Fibroblast of the aortic adventitia (primary cell): Measurements from ENCODE around the gene AUTS2. TPM values are rescaled to one million over a fixed set of nuclear protein-coding genes. Genes with fewer than 3 reads are reported as not detected.

Experiments
- DNase-seq: peaks from one replicate; pipeline ENCODE4 v3.0.0-alpha.2; 2010; ENCODE audit warnings: low read depth
- H3K4me3 ChIP-seq: 2 replicates; pipeline ENCODE4 v1.5.1; 2011; ENCODE audit warnings: low read depth, mild to moderate bottlenecking, control low read depth, low read length, moderate library complexity
- CTCF ChIP-seq: IDR thresholded peaks from 2 replicates; pipeline ENCODE4 v1.5.1; 2011; ENCODE audit warnings: mild to moderate bottlenecking, low read length, control low read depth, inconsistent platforms; ENCODE audit not compliant: insufficient read depth
- total RNA-seq: library from RNA; depleted of rRNA; stranded (reverse); fragments of >200 nt; gene quantifications from 2 replicates; pipeline ENCODE4 v1.2.3, GENCODE V29; 2012; ENCODE audit warnings: low replicate concordance

Gene AUTS2
- total RNA-seq, 1 donor, result 10.7 TPM

GRCh38 chr7:69620650-69621049 lies 22.4 kb downstream of the AUTS2 start:
- DNase-seq, result no peak
- no peak for TF ChIP-seq CTCF
- no peak overlapping the region for H3K4me3 ChIP-seq

GRCh38 chr7:69622014-69622835 lies 23.9 kb downstream of the AUTS2 start:
- no peak overlapping the region for H3K4me3 ChIP-seq
- TF ChIP-seq CTCF, result no peak
- DNase-seq, result no peak

- no peak for TF ChIP-seq CTCF
- DNase-seq, result no peak
- no peak overlapping the region for H3K4me3 ChIP-seq
Observed at GRCh38 chr7:69622960-69623359, 24.7 kb downstream of the AUTS2 start.

- no peak for TF ChIP-seq CTCF
- no peak overlapping the region for H3K4me3 ChIP-seq
- DNase-seq, result no peak
Observed at GRCh38 chr7:69624435-69625230, 26.4 kb downstream of the AUTS2 start.

- no peak for TF ChIP-seq CTCF
- H3K4me3 ChIP-seq, result no peak overlapping the region
- no peak for DNase-seq
Observed at GRCh38 chr7:69625238-69625637, 27.0 kb downstream of the AUTS2 start.

- TF ChIP-seq CTCF, result no peak
- no peak for DNase-seq
- H3K4me3 ChIP-seq, result no peak overlapping the region
Observed at GRCh38 chr7:69625798-69626197, 27.5 kb downstream of the AUTS2 start.
